Measurements from ENCODE around the gene SMIM23. TPM values are rescaled to one million over a fixed set of nuclear protein-coding genes. Genes with fewer than 3 reads are reported as not detected.
"Not testable (repeated sequence)": the region's sequence is repeated elsewhere in the genome, so short reads cannot be mapped to it uniquely, and the experiment has no call there.

Gene SMIM23
- total RNA-seq, 1 experiment from 2014 or later = not detected

GRCh38 chr5:171776770-171777759 is 8.6 kb upstream of the SMIM23 start:
- no peaks in the 10 kb centered on the region for H3K9me2 ChIP-seq (replicated peaks; ENCODE audit: low read length)
- peaks cover 12% of the 10 kb centered on the region; the same call in 1 of the 2 replicates for H3K27me3 ChIP-seq (ENCODE audit: low read length)
- H3K27ac ChIP-seq (ENCODE audit: low read length) = no peak overlapping the region
- no peaks in the 10 kb centered on the region for H3K36me3 ChIP-seq (ENCODE audit: low read depth, low read length)
- no peaks in the 10 kb centered on the region for H3K4me1 ChIP-seq (ENCODE audit: insufficient read depth, low read length)
- no peak overlapping the region for H2AFZ ChIP-seq (ENCODE audit: low read length)
- no peaks in the 10 kb centered on the region for H4K20me1 ChIP-seq (ENCODE audit: low read length)
- no TSS peak for BruUV-seq (replicated peaks)
- no peaks in the 10 kb centered on the region for H3K79me2 ChIP-seq (ENCODE audit: low read length)
- H3K4me2 ChIP-seq (ENCODE audit: low read length) = no peak overlapping the region
- no peaks in the 10 kb centered on the region for H3K9me3 ChIP-seq (ENCODE audit: low read length)
- no peaks in the 10 kb centered on the region for H3F3A ChIP-seq (ENCODE audit: low read length, unreplicated experiment)
- ATAC-seq (no peak), DNase-seq (no peak)
- ChIA-PET CTCF (no interaction called here), POLR2A (ENCODE audit: unreplicated experiment) (no interaction called here)
- no peak overlapping the region for H3K9ac ChIP-seq (ENCODE audit: low read length)
- no peak for TF ChIP-seq EZH2 (IDR thresholded peaks at IDR 0.05; ENCODE audit: low read length, unreplicated experiment)
- TF ChIP-seq CTCF (conservative IDR thresholded peaks at IDR 0.05; ENCODE audit: low read depth, low read length) = no peak
- TF ChIP-seq EZH2phosphoT487 (IDR thresholded peaks at IDR 0.05; ENCODE audit: borderline replicate concordance, low read length) = no peak
- intact Hi-C loops (cut with micrococcal nuclease) = no loop called here
- no peak overlapping the region for H3K4me3 ChIP-seq (ENCODE audit: low read length)

- ATAC-seq; H2AFZ ChIP-seq (ENCODE audit: low read length); H3K4me1 ChIP-seq (ENCODE audit: insufficient read depth, low read length); H3K27ac ChIP-seq (ENCODE audit: low read length); H4K20me1 ChIP-seq (ENCODE audit: low read length); H3K9me2 ChIP-seq (replicated peaks; ENCODE audit: low read length); H3K36me3 ChIP-seq (ENCODE audit: low read depth, low read length); POLR2A ChIA-PET (ENCODE audit: unreplicated experiment); H3F3A ChIP-seq (ENCODE audit: low read length, unreplicated experiment); H3K9ac ChIP-seq (ENCODE audit: low read length); DNase-seq; H3K4me2 ChIP-seq (ENCODE audit: low read length); H3K9me3 ChIP-seq (ENCODE audit: low read length); intact Hi-C loops (cut with micrococcal nuclease); BruUV-seq (replicated peaks); H3K4me3 ChIP-seq (ENCODE audit: low read length); H3K79me2 ChIP-seq (ENCODE audit: low read length); CTCF ChIA-PET: not testable (repeated sequence)
- H3K27me3 ChIP-seq (ENCODE audit: low read length) = peaks cover 26% of the 10 kb centered on the region
These were observed 3.9 kb upstream of the SMIM23 start for GRCh38 chr5:171781744-171782143.

- H3K79me2 ChIP-seq (ENCODE audit: low read length) = no peaks in the 10 kb centered on the region
- H3K27me3 ChIP-seq (ENCODE audit: low read length) = peaks cover 26% of the 10 kb centered on the region
- H3K4me3 ChIP-seq (ENCODE audit: low read length) = no peak overlapping the region
- no peaks in the 10 kb centered on the region for H3F3A ChIP-seq (ENCODE audit: low read length, unreplicated experiment)
- peaks cover 9% of the 10 kb centered on the region for H3K4me1 ChIP-seq (ENCODE audit: insufficient read depth, low read length)
- no peak overlapping the region for H3K27ac ChIP-seq (ENCODE audit: low read length)
- no peaks in the 10 kb centered on the region for H3K36me3 ChIP-seq (ENCODE audit: low read depth, low read length)
- TF ChIP-seq CTCF (conservative IDR thresholded peaks at IDR 0.05; ENCODE audit: low read depth, low read length) (no peak), EZH2phosphoT487 (IDR thresholded peaks at IDR 0.05; ENCODE audit: borderline replicate concordance, low read length) (no peak), EZH2 (IDR thresholded peaks at IDR 0.05; ENCODE audit: low read length, unreplicated experiment) (no peak)
- ChIA-PET POLR2A (ENCODE audit: unreplicated experiment) (no interaction called here), CTCF (no interaction called here)
- no peaks in the 10 kb centered on the region for H3K9me2 ChIP-seq (replicated peaks; ENCODE audit: low read length)
- H3K9me3 ChIP-seq (ENCODE audit: low read length) = no peaks in the 10 kb centered on the region
- no peaks in the 10 kb centered on the region for H4K20me1 ChIP-seq (ENCODE audit: low read length)
- no TSS peak for BruUV-seq (replicated peaks)
- no peak overlapping the region for H2AFZ ChIP-seq (ENCODE audit: low read length)
- no peak overlapping the region for H3K4me2 ChIP-seq (ENCODE audit: low read length)
- intact Hi-C loops (cut with micrococcal nuclease) = no loop called here
- H3K9ac ChIP-seq (ENCODE audit: low read length) = no peak overlapping the region
- DNase-seq (peak; percentile 50), ATAC-seq (peak; percentile 71)
These were observed 3.2 kb upstream of the SMIM23 start for GRCh38 chr5:171782332-171782966.
